Measurements from ENCODE around the gene TECTB. TPM values are rescaled to one million over a fixed set of nuclear protein-coding genes. Genes with fewer than 3 reads are reported as not detected.

TECTB gene
- total RNA-seq: not detected in 2 replicates

GRCh38 chr10:112283100-112283499 is at the start of gene TECTB:
TECTB (plus strand) TSS chr10:112283400; CDS start chr10:112283735, 335 bp downstream.

Other genes with a start within 250 kb of the TECTB start
- 3.6 and 3.9 TPM in 2 replicates for gene GPAM, start 99.6 kb upstream of the TECTB start, total RNA-seq
- 8.1 and 9.6 TPM in 2 replicates for gene ACSL5, start 90.7 kb downstream of the TECTB start, total RNA-seq
- 15.6 and 17.0 TPM in 2 replicates for gene ZDHHC6, start 163.5 kb downstream of the TECTB start, total RNA-seq
- gene VTI1A, start 163.8 kb downstream of the TECTB start, total RNA-seq: 9.6 and 15.3 TPM in 2 replicates

Data from cardiac atrium fibroblast (primary cell).